ENCODE measurements around the gene RPL10.
"Not testable (repeated sequence)": the region's sequence is repeated elsewhere in the genome, so short reads cannot be mapped to it uniquely, and the experiment has no call there.

Gene RPL10

GRCh38 chrX:154378059-154378798 lies 19.9 kb upstream of the RPL10 start:
- DNase-seq = peak; percentile 75

GRCh38 chrX:154378799-154379568 lies 19.2 kb upstream of the RPL10 start, which contains the start of gene EMD:
Gene EMD, plus strand, starts transcription at chrX:154379295. Its CDS starts 190 bp downstream, at chrX:154379485.
- peak; percentile 98 for DNase-seq

GRCh38 chrX:154379569-154379951 lies 18.6 kb upstream of the RPL10 start:
- DNase-seq = no peak

GRCh38 chrX:154380153-154380552 lies 18.0 kb upstream of the RPL10 start:
- no peak for DNase-seq

- DNase-seq = no peak
These were observed 17.4 kb upstream of the RPL10 start for GRCh38 chrX:154380787-154381186.

- no peak for DNase-seq
These were observed 16.9 kb upstream of the RPL10 start for GRCh38 chrX:154381271-154381670.

GRCh38 chrX:154382483-154383069 lies 15.6 kb upstream of the RPL10 start:
- no peak for DNase-seq

GRCh38 chrX:154383359-154384283 lies 14.6 kb upstream of the RPL10 start:
- DNase-seq = no peak

GRCh38 chrX:154384284-154384892 lies 13.8 kb upstream of the RPL10 start:
- DNase-seq = no peak

GRCh38 chrX:154388094-154388493 lies 10.1 kb upstream of the RPL10 start:
- DNase-seq = not testable (repeated sequence)

GRCh38 chrX:154388649-154389048 lies 9.5 kb upstream of the RPL10 start:
- not testable (repeated sequence) for DNase-seq

- not testable (repeated sequence) for DNase-seq
These were observed 8.1 kb upstream of the RPL10 start for GRCh38 chrX:154389812-154390747.

- DNase-seq = not testable (repeated sequence)
These were observed 1.8 kb upstream of the RPL10 start for GRCh38 chrX:154396363-154396762.

GRCh38 chrX:154396973-154397887 lies 947 bp upstream of the RPL10 start:
- peak; percentile 83 for DNase-seq

GRCh38 chrX:154398668-154399526 lies 720 bp downstream of the RPL10 start:
- peak; percentile 89 for DNase-seq

GRCh38 chrX:154399527-154400368 lies 1.6 kb downstream of the RPL10 start:
- no peak for DNase-seq

GRCh38 chrX:154400369-154400817 lies 2.2 kb downstream of the RPL10 start:
- not testable (repeated sequence) for DNase-seq
